Progenitor cell of endocrine pancreas (in vitro differentiated cells): Measurements from ENCODE around the gene SAPCD1. TPM values are rescaled to one million over a fixed set of nuclear protein-coding genes. Genes with fewer than 3 reads are reported as not detected.
A peak's percentile ranks its signal among the peaks of the same experiment; 100 is the strongest.

Experiments used
- DNase-seq: peaks from one replicate; pipeline ENCODE4 v3.0.0; 2021; ENCODE audit warnings: low spot score; ENCODE audit not compliant: unreplicated experiment
- H3K27ac Mint-ChIP-seq: 2 replicates; pipeline ENCODE4 v1.8.0; 2021; ENCODE audit warnings: mild to moderate bottlenecking, moderate library complexity, mixed read lengths
- H3K27me3 Mint-ChIP-seq: 2 replicates; pipeline ENCODE4 v1.8.0; 2021; ENCODE audit warnings: mixed read lengths
- H3K36me3 Mint-ChIP-seq: 2 replicates; pipeline ENCODE4 v1.8.0; 2022; ENCODE audit warnings: mixed read lengths; ENCODE audit not compliant: insufficient read depth
- H3K4me1 Mint-ChIP-seq: 2 replicates; pipeline ENCODE4 v1.8.0; 2021; ENCODE audit warnings: low read depth, mixed read lengths
- H3K4me3 Mint-ChIP-seq: 2 replicates; pipeline ENCODE4 v1.8.0; 2021; ENCODE audit warnings: low read depth, mild to moderate bottlenecking, moderate library complexity, mixed read lengths
- H3K9me3 Mint-ChIP-seq: 2 replicates; pipeline ENCODE4 v1.8.0; 2021; ENCODE audit warnings: low read depth, mixed read lengths
- total RNA-seq: library from RNA; stranded (reverse); gene quantifications from 2 replicates; pipeline ENCODE4 v1.2.1, GENCODE V29; 2021
- TF ChIP-seq, protein P1 (sequence below): fragments of 200-600 bp; sonication (generic); IDR thresholded peaks from one replicate; pipeline ENCODE4 v1.5.0; 2021; ENCODE audit warnings: antibody characterized with exemption, mild to moderate bottlenecking; ENCODE audit not compliant: unreplicated experiment

SAPCD1 gene
- total RNA-seq, 1 donor from 2014 or later: 8.6 TPM

DNA sequence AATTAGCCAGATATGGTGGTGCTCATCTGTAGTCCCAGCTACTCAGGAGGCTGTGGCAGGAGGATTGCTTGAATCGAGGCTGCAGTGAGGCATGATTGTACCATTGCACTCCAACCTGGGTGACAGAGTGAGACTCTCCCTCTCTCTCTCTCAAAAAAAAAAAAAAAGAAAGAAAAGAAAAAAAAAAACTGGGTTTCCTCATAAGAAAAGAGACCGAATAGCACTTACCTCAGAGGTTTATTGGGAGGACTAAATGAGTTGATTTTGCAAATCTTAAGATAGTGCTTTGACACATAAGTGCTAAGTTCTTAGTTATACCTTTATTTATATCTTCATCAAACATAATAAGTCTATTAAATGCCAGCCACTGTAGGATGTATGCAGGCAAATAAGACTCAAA, 8.4 kb downstream of the SAPCD1 start:
- no peak for DNase-seq
- peaks cover 4% of the 10 kb centered on the region for H3K4me1 Mint-ChIP-seq
- H3K27ac Mint-ChIP-seq: no peak overlapping the region
- H3K36me3 Mint-ChIP-seq: peaks cover 2% of the 10 kb centered on the region
- TF ChIP-seq, protein P1, sequence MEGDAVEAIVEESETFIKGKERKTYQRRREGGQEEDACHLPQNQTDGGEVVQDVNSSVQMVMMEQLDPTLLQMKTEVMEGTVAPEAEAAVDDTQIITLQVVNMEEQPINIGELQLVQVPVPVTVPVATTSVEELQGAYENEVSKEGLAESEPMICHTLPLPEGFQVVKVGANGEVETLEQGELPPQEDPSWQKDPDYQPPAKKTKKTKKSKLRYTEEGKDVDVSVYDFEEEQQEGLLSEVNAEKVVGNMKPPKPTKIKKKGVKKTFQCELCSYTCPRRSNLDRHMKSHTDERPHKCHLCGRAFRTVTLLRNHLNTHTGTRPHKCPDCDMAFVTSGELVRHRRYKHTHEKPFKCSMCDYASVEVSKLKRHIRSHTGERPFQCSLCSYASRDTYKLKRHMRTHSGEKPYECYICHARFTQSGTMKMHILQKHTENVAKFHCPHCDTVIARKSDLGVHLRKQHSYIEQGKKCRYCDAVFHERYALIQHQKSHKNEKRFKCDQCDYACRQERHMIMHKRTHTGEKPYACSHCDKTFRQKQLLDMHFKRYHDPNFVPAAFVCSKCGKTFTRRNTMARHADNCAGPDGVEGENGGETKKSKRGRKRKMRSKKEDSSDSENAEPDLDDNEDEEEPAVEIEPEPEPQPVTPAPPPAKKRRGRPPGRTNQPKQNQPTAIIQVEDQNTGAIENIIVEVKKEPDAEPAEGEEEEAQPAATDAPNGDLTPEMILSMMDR: no peak
- H3K9me3 Mint-ChIP-seq: no peaks in the 10 kb centered on the region
- no peaks in the 10 kb centered on the region for H3K27me3 Mint-ChIP-seq
- H3K4me3 Mint-ChIP-seq: no peak overlapping the region

DNA sequence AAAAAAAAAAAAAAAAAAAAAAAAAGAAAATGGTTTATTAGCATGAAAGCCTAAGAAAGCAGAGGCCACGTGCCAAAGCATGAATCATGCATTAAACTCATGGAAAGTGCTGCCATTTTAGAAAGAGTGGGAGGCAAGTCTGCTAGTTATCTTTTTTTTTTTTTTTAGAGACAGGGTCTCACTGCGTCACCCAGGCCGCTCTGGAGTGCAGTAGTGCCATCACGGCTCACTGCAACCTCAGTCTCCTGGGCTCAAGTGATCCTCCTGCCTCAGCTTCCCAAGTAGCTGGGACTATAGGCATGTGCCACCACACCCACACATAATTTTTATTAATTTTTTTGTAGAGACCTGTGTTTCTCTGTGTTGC, 9.5 kb downstream of the SAPCD1 start:
- no peak for DNase-seq
- TF ChIP-seq, protein P1: no peak
- Mint-ChIP-seq H3K27me3 (no peaks in the 10 kb centered on the region), H3K4me1 (peaks cover 10% of the 10 kb centered on the region), H3K4me3 (no peak overlapping the region), H3K27ac (no peak overlapping the region), H3K9me3 (no peaks in the 10 kb centered on the region), H3K36me3 (peaks cover 2% of the 10 kb centered on the region)

DNA sequence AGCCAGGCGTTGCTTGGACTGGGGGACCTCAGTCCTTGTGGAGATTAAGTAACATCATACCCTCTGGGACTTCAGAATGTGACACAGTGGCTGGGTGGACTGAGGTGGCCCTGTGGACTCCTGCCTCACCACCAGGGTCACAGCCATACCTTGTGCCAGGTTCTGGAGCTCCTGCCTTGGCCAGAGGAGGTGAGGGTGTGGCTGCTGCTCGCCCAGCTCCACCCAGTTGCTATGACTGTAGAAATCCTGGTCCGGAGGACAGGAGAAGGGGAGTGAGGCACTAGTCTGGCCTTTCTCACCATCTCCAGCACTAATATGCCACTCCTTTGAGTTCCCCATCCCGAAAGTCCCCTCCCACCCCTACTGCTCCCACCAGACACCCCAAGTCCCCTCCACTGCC, 12.7 kb downstream of the SAPCD1 start:
- DNase-seq: no peak
- Mint-ChIP-seq H3K27me3 (no peaks in the 10 kb centered on the region), H3K4me3 (no peak overlapping the region), H3K4me1 (peaks cover 12% of the 10 kb centered on the region), H3K27ac (peak overlapping the region; percentile 84), H3K9me3 (no peaks in the 10 kb centered on the region), H3K36me3 (no peaks in the 10 kb centered on the region)
- TF ChIP-seq, protein P1: no peak

DNA sequence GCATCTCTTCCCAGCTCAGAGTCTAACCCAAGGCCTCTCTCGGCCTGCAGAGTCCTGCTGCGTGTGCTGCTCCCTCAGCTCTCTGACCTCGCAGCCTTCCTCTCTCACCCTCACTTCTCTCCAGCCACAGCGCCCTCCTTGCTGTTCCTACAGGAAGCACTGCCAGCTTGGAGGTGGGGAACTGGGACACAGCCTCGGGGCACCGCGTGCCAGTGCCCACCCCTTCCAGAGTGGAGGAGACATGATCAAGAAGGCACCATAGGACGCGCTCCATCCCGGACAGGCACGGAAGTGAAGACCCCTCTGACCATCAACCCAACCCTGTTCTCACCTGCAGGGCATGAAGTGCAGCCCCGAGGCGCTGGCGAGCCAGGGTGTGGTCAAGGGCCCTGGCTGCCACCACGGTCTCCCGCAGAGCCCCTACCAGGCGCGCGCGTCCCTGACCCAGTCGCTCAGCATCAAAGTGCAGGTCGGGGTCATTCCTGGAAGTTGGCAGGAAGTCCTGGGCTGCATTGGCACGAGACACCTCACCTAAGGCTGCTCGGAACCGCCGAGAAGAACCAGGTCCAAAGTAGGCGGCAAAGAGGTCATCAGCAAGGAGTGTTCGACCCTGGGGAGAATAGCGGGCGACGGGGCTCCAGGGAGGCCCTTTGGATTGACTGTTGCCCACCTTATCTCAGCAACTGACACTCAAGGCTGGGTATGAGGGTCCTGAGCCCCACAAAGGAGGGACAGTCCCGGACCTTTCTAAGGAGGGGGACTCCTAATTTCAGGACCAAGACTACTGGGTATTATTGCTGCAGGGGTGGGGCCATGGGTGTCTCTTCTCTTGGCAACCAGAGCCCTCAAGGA, 13.4 kb downstream of the SAPCD1 start:
- H3K27ac Mint-ChIP-seq: peak overlapping the region; percentile 84
- TF ChIP-seq, protein P1: no peak
- no peaks in the 10 kb centered on the region for H3K9me3 Mint-ChIP-seq
- peaks cover 12% of the 10 kb centered on the region for H3K4me1 Mint-ChIP-seq
- H3K4me3 Mint-ChIP-seq: peak overlapping the region; percentile 38
- DNase-seq: no peak
- H3K36me3 Mint-ChIP-seq: no peaks in the 10 kb centered on the region
- no peaks in the 10 kb centered on the region for H3K27me3 Mint-ChIP-seq

DNA sequence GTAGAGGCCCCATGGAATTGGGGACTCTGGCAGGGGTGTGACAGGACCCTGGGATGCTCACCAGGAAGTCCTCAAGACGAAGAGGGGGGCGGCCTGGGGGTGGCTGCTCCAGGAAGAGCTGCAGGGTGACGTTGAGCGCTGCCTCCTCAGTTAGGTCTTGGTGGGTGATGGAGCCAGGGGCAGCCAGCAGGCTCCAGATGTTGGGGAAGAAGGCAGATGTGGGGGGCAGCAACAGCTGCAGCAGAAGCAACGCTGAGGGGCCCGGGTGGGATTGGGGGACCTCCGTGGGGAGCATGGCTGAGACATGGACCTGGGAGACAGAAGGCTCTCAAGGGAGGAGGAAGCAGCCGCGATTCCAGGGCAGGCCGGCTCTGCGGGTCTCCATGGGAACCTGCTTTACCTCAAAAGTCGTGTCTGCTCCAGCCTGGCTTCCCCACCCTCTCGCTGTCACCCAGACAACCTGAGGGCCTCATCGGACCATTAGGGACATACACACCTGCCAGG, 14.1 kb downstream of the SAPCD1 start:
- Mint-ChIP-seq H3K4me1 (peaks cover 12% of the 10 kb centered on the region), H3K36me3 (peaks cover 3% of the 10 kb centered on the region), H3K9me3 (no peaks in the 10 kb centered on the region), H3K4me3 (peak overlapping the region; percentile 38), H3K27me3 (no peaks in the 10 kb centered on the region), H3K27ac (peak overlapping the region; percentile 89)
- TF ChIP-seq, protein P1: no peak
- no peak for DNase-seq
